Osteocyte (in vitro differentiated cells): ENCODE measurements around the gene TJP2. TPM values are rescaled to one million over a fixed set of nuclear protein-coding genes. Genes with fewer than 3 reads are reported as not detected.

ENCODE experiments used
- DNase-seq: peaks from one replicate; pipeline ENCODE4 v3.0.0; 2021; ENCODE audit warnings: mixed read lengths; ENCODE audit not compliant: unreplicated experiment; ENCODE audit errors: extremely low spot score
- H3K27ac Mint-ChIP-seq: one replicate; pipeline ENCODE4 v1.8.0; 2021; ENCODE audit warnings: mild to moderate bottlenecking, mixed read lengths; ENCODE audit not compliant: unreplicated experiment
- H3K27me3 Mint-ChIP-seq: one replicate; pipeline ENCODE4 v1.8.0; 2021; ENCODE audit warnings: mixed read lengths; ENCODE audit not compliant: unreplicated experiment
- H3K36me3 Mint-ChIP-seq: one replicate; pipeline ENCODE4 v1.8.0; 2021; ENCODE audit warnings: mixed read lengths; ENCODE audit not compliant: unreplicated experiment
- H3K4me1 Mint-ChIP-seq: one replicate; pipeline ENCODE4 v1.8.0; 2021; ENCODE audit warnings: mixed read lengths; ENCODE audit not compliant: unreplicated experiment
- H3K4me3 Mint-ChIP-seq: one replicate; pipeline ENCODE4 v1.8.0; 2021; ENCODE audit warnings: mild to moderate bottlenecking, moderate library complexity, mixed read lengths; ENCODE audit not compliant: unreplicated experiment
- H3K9me3 Mint-ChIP-seq: one replicate; pipeline ENCODE4 v1.8.0; 2021; ENCODE audit warnings: mixed read lengths; ENCODE audit not compliant: unreplicated experiment
- total RNA-seq: library from RNA; stranded (reverse); gene quantifications from 2 replicates; pipeline ENCODE4 v1.2.1, GENCODE V29; 2021
- TF ChIP-seq, protein P1 (sequence below): fragments of 200-600 bp; sonication (generic); IDR thresholded peaks from 2 replicates; pipeline ENCODE4 v1.5.0; 2021; ENCODE audit warnings: antibody characterized with exemption, mild to moderate bottlenecking, moderate library complexity

TJP2 gene
- total RNA-seq, 1 donor from 2014 or later: 42.7 TPM

DNA sequence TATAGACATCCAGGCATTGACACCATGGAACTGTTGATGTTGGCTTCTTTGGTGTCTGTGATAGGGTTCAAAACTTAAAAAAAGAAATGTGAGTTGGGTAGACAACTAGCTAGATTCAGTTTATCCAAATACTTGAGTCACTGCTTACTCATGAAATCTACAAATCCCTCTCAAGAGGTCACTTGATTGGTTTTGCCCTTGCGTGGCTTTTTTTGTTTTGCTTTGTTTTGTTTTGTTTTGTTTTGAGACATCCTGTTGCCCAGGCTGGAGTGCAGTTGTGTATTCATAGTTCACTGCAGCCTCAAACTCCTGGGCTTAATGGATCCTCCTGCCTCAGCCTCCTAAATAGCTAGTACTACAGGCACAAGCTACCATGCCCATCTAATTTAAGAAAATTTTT is 140.5 kb downstream of the TJP2 start:
- DNase-seq: no peak
- Mint-ChIP-seq H3K4me3 (no peak overlapping the region), H3K27ac (no peak overlapping the region), H3K36me3 (no peaks in the 10 kb centered on the region), H3K4me1 (peaks cover 3% of the 10 kb centered on the region), H3K27me3 (peaks cover 45% of the 10 kb centered on the region), H3K9me3 (peaks cover 7% of the 10 kb centered on the region)
- TF ChIP-seq, protein P1, sequence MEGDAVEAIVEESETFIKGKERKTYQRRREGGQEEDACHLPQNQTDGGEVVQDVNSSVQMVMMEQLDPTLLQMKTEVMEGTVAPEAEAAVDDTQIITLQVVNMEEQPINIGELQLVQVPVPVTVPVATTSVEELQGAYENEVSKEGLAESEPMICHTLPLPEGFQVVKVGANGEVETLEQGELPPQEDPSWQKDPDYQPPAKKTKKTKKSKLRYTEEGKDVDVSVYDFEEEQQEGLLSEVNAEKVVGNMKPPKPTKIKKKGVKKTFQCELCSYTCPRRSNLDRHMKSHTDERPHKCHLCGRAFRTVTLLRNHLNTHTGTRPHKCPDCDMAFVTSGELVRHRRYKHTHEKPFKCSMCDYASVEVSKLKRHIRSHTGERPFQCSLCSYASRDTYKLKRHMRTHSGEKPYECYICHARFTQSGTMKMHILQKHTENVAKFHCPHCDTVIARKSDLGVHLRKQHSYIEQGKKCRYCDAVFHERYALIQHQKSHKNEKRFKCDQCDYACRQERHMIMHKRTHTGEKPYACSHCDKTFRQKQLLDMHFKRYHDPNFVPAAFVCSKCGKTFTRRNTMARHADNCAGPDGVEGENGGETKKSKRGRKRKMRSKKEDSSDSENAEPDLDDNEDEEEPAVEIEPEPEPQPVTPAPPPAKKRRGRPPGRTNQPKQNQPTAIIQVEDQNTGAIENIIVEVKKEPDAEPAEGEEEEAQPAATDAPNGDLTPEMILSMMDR: no peak

DNA sequence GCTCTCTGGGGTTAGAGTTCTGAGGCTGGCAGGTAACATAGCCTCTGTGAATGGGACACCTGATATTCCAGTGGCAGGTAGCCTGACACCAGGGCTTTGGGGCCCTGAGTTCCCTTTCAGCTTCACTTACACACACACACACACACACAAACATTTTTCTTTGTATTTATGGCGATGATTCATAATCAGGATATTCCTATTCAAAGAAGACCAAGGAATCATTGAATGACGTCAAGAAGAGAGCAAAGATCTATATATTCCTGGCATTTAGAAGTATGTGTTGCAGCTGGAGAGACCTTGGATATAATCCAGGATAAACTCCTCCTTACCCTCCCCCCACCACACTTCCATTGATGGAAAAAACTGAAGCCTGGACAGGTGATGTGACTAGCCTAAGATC is 143.0 kb downstream of the TJP2 start:
- Mint-ChIP-seq H3K36me3 (no peaks in the 10 kb centered on the region), H3K4me3 (no peak overlapping the region), H3K27ac (no peak overlapping the region), H3K4me1 (peaks cover 3% of the 10 kb centered on the region), H3K9me3 (peaks cover 7% of the 10 kb centered on the region), H3K27me3 (peaks cover 58% of the 10 kb centered on the region)
- TF ChIP-seq, protein P1: no peak
- no peak for DNase-seq

DNA sequence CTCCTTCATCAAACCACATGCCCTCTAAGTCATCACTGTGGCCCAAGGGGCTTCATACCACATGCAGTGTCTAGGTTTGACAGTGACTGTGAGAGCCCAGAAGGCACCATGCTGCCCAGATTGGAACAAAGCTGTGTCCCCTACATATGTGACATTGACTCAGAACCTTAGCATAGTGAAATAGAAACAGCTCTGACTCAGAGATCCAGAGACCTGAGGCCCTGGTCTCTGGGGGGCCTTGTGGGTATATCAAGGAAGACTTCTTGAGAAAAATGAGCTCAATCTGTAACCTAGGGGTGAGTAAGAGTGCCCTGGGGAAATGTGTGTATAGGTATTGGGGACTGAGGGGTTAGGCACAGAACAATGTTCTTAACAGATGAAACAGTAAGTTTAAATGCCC is 143.8 kb downstream of the TJP2 start:
- H3K4me3 Mint-ChIP-seq: no peak overlapping the region
- peaks cover 3% of the 10 kb centered on the region for H3K4me1 Mint-ChIP-seq
- H3K9me3 Mint-ChIP-seq: peaks cover 7% of the 10 kb centered on the region
- no peak for DNase-seq
- no peak overlapping the region for H3K27ac Mint-ChIP-seq
- H3K36me3 Mint-ChIP-seq: no peaks in the 10 kb centered on the region
- H3K27me3 Mint-ChIP-seq: peaks cover 56% of the 10 kb centered on the region
- TF ChIP-seq, protein P1: no peak

DNA sequence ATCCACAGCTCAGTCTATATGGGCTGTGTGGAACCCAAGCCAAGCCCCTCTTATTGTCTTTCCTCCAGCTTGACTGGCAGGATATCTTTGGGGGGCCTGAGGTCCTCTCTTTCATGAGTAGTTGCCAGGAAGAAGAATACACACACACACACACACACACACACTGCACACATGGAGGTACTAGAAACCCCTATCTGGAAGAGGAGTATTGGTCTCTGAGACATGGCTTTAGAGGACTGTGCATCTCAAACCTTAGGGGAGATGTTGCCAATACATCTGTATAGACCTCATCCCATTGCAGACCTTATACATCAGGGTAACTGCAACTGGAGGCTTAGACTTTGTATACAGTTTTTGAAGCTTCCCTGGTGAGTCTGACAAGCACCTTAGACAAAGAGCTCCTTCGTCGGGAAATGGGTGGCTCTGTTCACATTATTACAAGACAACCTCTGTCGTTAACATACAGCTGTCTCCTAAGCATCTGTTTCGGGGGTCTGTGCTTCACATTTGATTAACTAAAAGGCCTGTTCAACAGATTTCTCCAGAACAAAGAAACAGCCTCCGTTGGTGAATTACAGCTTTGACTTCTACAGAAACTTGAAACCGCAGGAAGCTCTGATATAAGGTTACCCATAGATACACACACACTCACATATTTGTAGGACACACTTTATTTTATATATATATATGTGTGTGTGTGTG is 145.4 kb downstream of the TJP2 start:
- H3K27me3 Mint-ChIP-seq: peaks cover 70% of the 10 kb centered on the region
- no peak overlapping the region for H3K27ac Mint-ChIP-seq
- peaks cover 5% of the 10 kb centered on the region for H3K4me1 Mint-ChIP-seq
- TF ChIP-seq, protein P1: no peak
- H3K36me3 Mint-ChIP-seq: no peaks in the 10 kb centered on the region
- DNase-seq: no peak
- H3K4me3 Mint-ChIP-seq: no peak overlapping the region
- no peaks in the 10 kb centered on the region for H3K9me3 Mint-ChIP-seq

DNA sequence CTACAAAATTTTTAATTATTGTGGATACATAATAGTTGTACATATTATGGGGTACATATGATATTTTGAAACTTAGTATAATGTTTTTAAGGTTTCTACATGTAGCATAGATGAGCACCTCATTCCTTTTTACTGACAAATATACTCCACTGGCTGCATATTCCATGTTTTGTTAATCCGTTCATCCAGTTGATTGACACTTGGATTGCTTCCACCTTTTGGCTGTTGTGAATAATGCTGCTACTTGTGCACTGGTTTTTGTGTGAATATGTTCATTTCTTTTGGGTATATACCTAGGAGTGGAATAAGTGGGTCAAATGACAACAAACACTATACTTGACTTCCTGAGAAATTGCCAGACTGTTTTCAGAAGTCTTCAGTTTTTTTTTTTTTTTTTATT is 148.2 kb downstream of the TJP2 start:
- Mint-ChIP-seq H3K4me3 (no peak overlapping the region), H3K9me3 (no peaks in the 10 kb centered on the region), H3K27ac (no peak overlapping the region), H3K4me1 (peaks cover 12% of the 10 kb centered on the region), H3K36me3 (no peaks in the 10 kb centered on the region), H3K27me3 (peaks cover 85% of the 10 kb centered on the region)
- TF ChIP-seq, protein P1: no peak
- DNase-seq: no peak
